H1 (cell line): ENCODE results near the gene ZNF469. TPM values are rescaled to one million over a fixed set of nuclear protein-coding genes. Genes with fewer than 3 reads are reported as not detected.

ENCODE experiments used
- BRCA1 ChIP-seq: IDR thresholded peaks from 2 replicates; pipeline ENCODE4 v1.6.1; 2012; ENCODE audit warnings: low read depth, low read length, improper control_type of control experiment
- EGR1 ChIP-seq: IDR thresholded peaks from 2 replicates; pipeline ENCODE4 v1.6.1; 2011; ENCODE audit warnings: low read depth, low read length, borderline replicate concordance
- GABPA ChIP-seq: IDR thresholded peaks from 2 replicates; pipeline ENCODE4 v1.6.1; 2011; ENCODE audit warnings: mild to moderate bottlenecking, low read length, moderate library complexity, borderline replicate concordance; ENCODE audit not compliant: insufficient read depth
- NANOG ChIP-seq: IDR thresholded peaks from 2 replicates; pipeline ENCODE4 v1.6.1; 2011; ENCODE audit warnings: low read length, low read depth, mild to moderate bottlenecking, inconsistent platforms; ENCODE audit not compliant: insufficient read depth, poor library complexity, severe bottlenecking
- POU5F1 ChIP-seq: IDR thresholded peaks from 2 replicates; pipeline ENCODE4 v1.6.1; 2011; ENCODE audit warnings: low read depth, mild to moderate bottlenecking, low read length, moderate library complexity
- RFX5 ChIP-seq: IDR thresholded peaks from 2 replicates; pipeline ENCODE4 v1.6.1; 2011; ENCODE audit warnings: low read depth, low read length, improper control_type of control experiment, borderline replicate concordance
- SIRT6 ChIP-seq: IDR thresholded peaks from one replicate; pipeline ENCODE4 v1.7.1; 2012; ENCODE audit warnings: low read length, inconsistent platforms
- SP1 ChIP-seq: IDR thresholded peaks from 2 replicates; pipeline ENCODE4 v1.6.1; 2011; ENCODE audit warnings: low read depth, low read length
- polyA plus RNA-seq, 7 experiments: library from polyadenylated mRNA; depleted of rRNA in 3 of 7; stranded (reverse) in 5 of 7; unstranded in 2 of 7; fragments of >200 nt in 5 of 7; fragments of 200-250 nt in 2 of 7; gene quantifications; 1 replicate in 5 of 7; 2 replicates in 1 of 7; 4 replicates in 1 of 7; pipeline versions ENCODE4 v1.2.1 to v1.2.3, GENCODE V29; 2011 to 2013; ENCODE audit warnings: missing spikeins in 2 of 7, mixed read lengths in 2 of 7
- total RNA-seq: library from RNA; stranded (reverse); fragmentation: NEBNext Ultra II Directional; extraction: Animal tissue kit (Norgen Biotek cat#: 25700); gene quantifications from 2 replicates; pipeline ENCODE4 v1.2.1, GENCODE V29; 2021
- TF ChIP-seq, protein P1 (sequence below): fragments of 300-600 bp; sonication (generic); IDR thresholded peaks from 2 replicates; pipeline ENCODE4 v1.7.1; 2012; ENCODE audit warnings: low read length, moderate library complexity, mild to moderate bottlenecking, inconsistent platforms; ENCODE audit not compliant: insufficient replicate concordance

Gene ZNF469
- total and polyA plus RNA-seq, 2 of the 8 experiments (the other 6 are each of a cell fraction or from before 2014, with no cell fraction given), result 0.30 to 1.8 TPM

DNA sequence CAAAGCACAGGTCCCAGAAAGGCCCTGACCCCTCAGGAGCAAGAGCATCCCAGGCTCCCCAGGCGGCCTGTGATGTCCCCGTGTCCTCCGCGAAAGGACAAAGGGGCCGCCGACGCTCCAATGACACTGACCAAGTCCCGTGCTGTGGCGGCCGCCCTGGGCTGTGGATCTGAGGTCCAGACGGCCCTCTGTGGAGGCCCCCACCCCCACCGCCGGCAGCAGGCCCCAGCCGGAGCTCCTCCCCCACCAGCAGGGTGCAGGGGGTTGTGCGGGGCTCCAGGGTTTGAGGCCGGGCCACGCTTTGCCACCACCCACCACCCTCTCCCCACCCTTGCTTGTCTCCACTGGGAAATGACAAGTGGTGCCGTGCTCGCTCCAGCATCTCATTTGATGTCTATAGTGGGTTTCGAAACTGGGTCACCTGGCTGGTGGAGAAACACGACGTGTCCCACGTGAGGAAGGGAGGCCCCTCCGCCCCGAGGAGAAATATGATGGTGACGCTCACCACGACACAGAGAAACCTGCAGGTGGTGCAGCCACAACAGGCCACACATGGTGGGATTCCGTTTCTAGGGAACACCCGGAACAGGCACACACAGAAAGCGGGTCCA, 31.2 kb upstream of the ZNF469 start (continued):
- TF ChIP-seq SP1 (no peak), POU5F1 (no peak), NANOG (no peak), SIRT6 (no peak), EGR1 (no peak), RFX5 (no peak), GABPA (no peak), BRCA1 (no peak)
- TF ChIP-seq, protein P1, sequence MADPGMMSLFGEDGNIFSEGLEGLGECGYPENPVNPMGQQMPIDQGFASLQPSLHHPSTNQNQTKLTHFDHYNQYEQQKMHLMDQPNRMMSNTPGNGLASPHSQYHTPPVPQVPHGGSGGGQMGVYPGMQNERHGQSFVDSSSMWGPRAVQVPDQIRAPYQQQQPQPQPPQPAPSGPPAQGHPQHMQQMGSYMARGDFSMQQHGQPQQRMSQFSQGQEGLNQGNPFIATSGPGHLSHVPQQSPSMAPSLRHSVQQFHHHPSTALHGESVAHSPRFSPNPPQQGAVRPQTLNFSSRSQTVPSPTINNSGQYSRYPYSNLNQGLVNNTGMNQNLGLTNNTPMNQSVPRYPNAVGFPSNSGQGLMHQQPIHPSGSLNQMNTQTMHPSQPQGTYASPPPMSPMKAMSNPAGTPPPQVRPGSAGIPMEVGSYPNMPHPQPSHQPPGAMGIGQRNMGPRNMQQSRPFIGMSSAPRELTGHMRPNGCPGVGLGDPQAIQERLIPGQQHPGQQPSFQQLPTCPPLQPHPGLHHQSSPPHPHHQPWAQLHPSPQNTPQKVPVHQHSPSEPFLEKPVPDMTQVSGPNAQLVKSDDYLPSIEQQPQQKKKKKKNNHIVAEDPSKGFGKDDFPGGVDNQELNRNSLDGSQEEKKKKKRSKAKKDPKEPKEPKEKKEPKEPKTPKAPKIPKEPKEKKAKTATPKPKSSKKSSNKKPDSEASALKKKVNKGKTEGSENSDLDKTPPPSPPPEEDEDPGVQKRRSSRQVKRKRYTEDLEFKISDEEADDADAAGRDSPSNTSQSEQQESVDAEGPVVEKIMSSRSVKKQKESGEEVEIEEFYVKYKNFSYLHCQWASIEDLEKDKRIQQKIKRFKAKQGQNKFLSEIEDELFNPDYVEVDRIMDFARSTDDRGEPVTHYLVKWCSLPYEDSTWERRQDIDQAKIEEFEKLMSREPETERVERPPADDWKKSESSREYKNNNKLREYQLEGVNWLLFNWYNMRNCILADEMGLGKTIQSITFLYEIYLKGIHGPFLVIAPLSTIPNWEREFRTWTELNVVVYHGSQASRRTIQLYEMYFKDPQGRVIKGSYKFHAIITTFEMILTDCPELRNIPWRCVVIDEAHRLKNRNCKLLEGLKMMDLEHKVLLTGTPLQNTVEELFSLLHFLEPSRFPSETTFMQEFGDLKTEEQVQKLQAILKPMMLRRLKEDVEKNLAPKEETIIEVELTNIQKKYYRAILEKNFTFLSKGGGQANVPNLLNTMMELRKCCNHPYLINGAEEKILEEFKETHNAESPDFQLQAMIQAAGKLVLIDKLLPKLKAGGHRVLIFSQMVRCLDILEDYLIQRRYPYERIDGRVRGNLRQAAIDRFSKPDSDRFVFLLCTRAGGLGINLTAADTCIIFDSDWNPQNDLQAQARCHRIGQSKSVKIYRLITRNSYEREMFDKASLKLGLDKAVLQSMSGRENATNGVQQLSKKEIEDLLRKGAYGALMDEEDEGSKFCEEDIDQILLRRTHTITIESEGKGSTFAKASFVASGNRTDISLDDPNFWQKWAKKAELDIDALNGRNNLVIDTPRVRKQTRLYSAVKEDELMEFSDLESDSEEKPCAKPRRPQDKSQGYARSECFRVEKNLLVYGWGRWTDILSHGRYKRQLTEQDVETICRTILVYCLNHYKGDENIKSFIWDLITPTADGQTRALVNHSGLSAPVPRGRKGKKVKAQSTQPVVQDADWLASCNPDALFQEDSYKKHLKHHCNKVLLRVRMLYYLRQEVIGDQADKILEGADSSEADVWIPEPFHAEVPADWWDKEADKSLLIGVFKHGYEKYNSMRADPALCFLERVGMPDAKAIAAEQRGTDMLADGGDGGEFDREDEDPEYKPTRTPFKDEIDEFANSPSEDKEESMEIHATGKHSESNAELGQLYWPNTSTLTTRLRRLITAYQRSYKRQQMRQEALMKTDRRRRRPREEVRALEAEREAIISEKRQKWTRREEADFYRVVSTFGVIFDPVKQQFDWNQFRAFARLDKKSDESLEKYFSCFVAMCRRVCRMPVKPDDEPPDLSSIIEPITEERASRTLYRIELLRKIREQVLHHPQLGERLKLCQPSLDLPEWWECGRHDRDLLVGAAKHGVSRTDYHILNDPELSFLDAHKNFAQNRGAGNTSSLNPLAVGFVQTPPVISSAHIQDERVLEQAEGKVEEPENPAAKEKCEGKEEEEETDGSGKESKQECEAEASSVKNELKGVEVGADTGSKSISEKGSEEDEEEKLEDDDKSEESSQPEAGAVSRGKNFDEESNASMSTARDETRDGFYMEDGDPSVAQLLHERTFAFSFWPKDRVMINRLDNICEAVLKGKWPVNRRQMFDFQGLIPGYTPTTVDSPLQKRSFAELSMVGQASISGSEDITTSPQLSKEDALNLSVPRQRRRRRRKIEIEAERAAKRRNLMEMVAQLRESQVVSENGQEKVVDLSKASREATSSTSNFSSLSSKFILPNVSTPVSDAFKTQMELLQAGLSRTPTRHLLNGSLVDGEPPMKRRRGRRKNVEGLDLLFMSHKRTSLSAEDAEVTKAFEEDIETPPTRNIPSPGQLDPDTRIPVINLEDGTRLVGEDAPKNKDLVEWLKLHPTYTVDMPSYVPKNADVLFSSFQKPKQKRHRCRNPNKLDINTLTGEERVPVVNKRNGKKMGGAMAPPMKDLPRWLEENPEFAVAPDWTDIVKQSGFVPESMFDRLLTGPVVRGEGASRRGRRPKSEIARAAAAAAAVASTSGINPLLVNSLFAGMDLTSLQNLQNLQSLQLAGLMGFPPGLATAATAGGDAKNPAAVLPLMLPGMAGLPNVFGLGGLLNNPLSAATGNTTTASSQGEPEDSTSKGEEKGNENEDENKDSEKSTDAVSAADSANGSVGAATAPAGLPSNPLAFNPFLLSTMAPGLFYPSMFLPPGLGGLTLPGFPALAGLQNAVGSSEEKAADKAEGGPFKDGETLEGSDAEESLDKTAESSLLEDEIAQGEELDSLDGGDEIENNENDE, result no peak
